WTC11 (cell line): Measurements from ENCODE around the gene WRAP73. TPM values are rescaled to one million over a fixed set of nuclear protein-coding genes. Genes with fewer than 3 reads are reported as not detected.
A peak's percentile ranks its signal among the peaks of the same experiment; 100 is the strongest.

Source experiments
- ATAC-seq: fragments of 200-7000 bp; cut with Tn5 transposase; 2 replicates; pipeline ENCODE4 v1.10.0; 2021; ENCODE audit warnings: mild to moderate bottlenecking, moderate library complexity
- CTCF ChIA-PET: fragments of 300-600 bp; sonication (Branson Sonifier 250); formaldehyde crosslinking; loops from one replicate; lab custom pipeline; 2021; ENCODE audit warnings: antibody characterized with exemption; lab: Charles Lee
- POLR2A ChIA-PET: fragments of 350-600 bp; sonication (Branson Sonifier 250); formaldehyde crosslinking; loops from one replicate; lab custom pipeline; 2021; ENCODE audit warnings: antibody characterized with exemption; lab: Charles Lee
- DNase-seq: peaks from one replicate; pipeline ENCODE4 v3.0.0; 2021; ENCODE audit warnings: low spot score
- H3K27ac Mint-ChIP-seq: 2 replicates; pipeline ENCODE4 v1.8.0; 2021; ENCODE audit warnings: mixed read lengths
- H3K27me3 Mint-ChIP-seq: 2 replicates; pipeline ENCODE4 v1.8.0; 2021; ENCODE audit warnings: low read depth, mild to moderate bottlenecking, moderate library complexity, mixed read lengths
- H3K36me3 Mint-ChIP-seq: 2 replicates; pipeline ENCODE4 v1.8.0; 2021; ENCODE audit warnings: mixed read lengths
- H3K4me1 Mint-ChIP-seq: 2 replicates; pipeline ENCODE4 v1.8.0; 2022; ENCODE audit warnings: mixed read lengths
- H3K4me3 Mint-ChIP-seq: 2 replicates; pipeline ENCODE4 v1.8.0; 2021; ENCODE audit warnings: mild to moderate bottlenecking, moderate library complexity, mixed read lengths
- H3K9me3 Mint-ChIP-seq: 2 replicates; pipeline ENCODE4 v1.8.0; 2021; ENCODE audit warnings: mixed read lengths
- ATF6 ChIP-seq: sonication (generic); formaldehyde crosslinking; IDR thresholded peaks from 2 replicates; pipeline ENCODE4 v1.8.1; 2023; ENCODE audit warnings: mild to moderate bottlenecking, missing genetic modification reagents
- ERG ChIP-seq: fragments of 250-450 bp; sonication (Bioruptor Pico); IDR thresholded peaks from 2 replicates; pipeline ENCODE4 v1.8.0; 2021; ENCODE audit warnings: mild to moderate bottlenecking
- GRHL2 ChIP-seq: fragments of 250-450 bp; sonication (Bioruptor Pico); IDR thresholded peaks from 2 replicates; pipeline ENCODE4 v1.8.0; 2022; ENCODE audit warnings: mild to moderate bottlenecking, moderate library complexity; ENCODE audit not compliant: insufficient replicate concordance, severe bottlenecking
- HMGA2 ChIP-seq: fragments of 250-450 bp; sonication (Bioruptor Pico); IDR thresholded peaks from 2 replicates; pipeline ENCODE4 v1.4.0; 2021; ENCODE audit warnings: mild to moderate bottlenecking, moderate library complexity
- NR3C1 ChIP-seq: sonication (generic); formaldehyde crosslinking; conservative IDR thresholded peaks from 2 replicates; pipeline ENCODE4 v1.8.1; 2023; ENCODE audit warnings: low read depth, mild to moderate bottlenecking, missing genetic modification reagents
- RORB ChIP-seq: fragments of 250-450 bp; sonication (Bioruptor Pico); IDR thresholded peaks from 2 replicates; pipeline ENCODE4 v1.9.0; 2021; ENCODE audit warnings: mild to moderate bottlenecking
- SP1 ChIP-seq: sonication (generic); formaldehyde crosslinking; conservative IDR thresholded peaks from 2 replicates; pipeline ENCODE4 v1.8.1; 2022; ENCODE audit warnings: missing genetic modification reagents
- ZBTB43 ChIP-seq: sonication (generic); formaldehyde crosslinking; IDR thresholded peaks from 2 replicates; pipeline ENCODE4 v1.8.1; 2023; ENCODE audit warnings: mild to moderate bottlenecking, missing genetic modification reagents
- ZNF317 ChIP-seq: sonication (generic); formaldehyde crosslinking; IDR thresholded peaks from 2 replicates; pipeline ENCODE4 v1.8.1; 2023; ENCODE audit warnings: low read depth, mild to moderate bottlenecking, moderate library complexity, missing genetic modification reagents, borderline replicate concordance
- ZNF396 ChIP-seq: fragments of 250-450 bp; sonication (Bioruptor Pico); IDR thresholded peaks from 2 replicates; pipeline ENCODE4 v1.8.0; 2021; ENCODE audit warnings: mild to moderate bottlenecking, moderate library complexity, borderline replicate concordance
- ZNF416 ChIP-seq: fragments of 250-450 bp; sonication (Bioruptor Pico); IDR thresholded peaks from 2 replicates; pipeline ENCODE4 v1.9.0; 2021; ENCODE audit warnings: mild to moderate bottlenecking, inconsistent platforms
- ZNF423 ChIP-seq: fragments of 250-450 bp; sonication (Bioruptor Pico); IDR thresholded peaks from 2 replicates; pipeline ENCODE4 v2.1.2; 2022; ENCODE audit warnings: mild to moderate bottlenecking, moderate library complexity
- total RNA-seq: library from RNA; stranded (reverse); gene quantifications from 3 replicates; pipeline ENCODE4 v1.2.3, GENCODE V29; 2021
- TF ChIP-seq, protein P1 (sequence below): fragments of 250-450 bp; sonication (Bioruptor Pico); IDR thresholded peaks from 2 replicates; pipeline ENCODE4 v1.9.0; 2021; ENCODE audit warnings: mild to moderate bottlenecking
- TF ChIP-seq, protein P2 (sequence below): fragments of 250-450 bp; sonication (Bioruptor Pico); IDR thresholded peaks from 2 replicates; pipeline ENCODE4 v1.9.0; 2021; ENCODE audit warnings: mild to moderate bottlenecking
- TF ChIP-seq, protein P3 (sequence below): sonication (generic); formaldehyde crosslinking; IDR thresholded peaks from 2 replicates; pipeline ENCODE4 v1.8.0; 2022; ENCODE audit warnings: mild to moderate bottlenecking, missing genetic modification reagents
- TF ChIP-seq, protein P4 (sequence below): fragments of 250-450 bp; sonication (Bioruptor Pico); IDR thresholded peaks from 2 replicates; pipeline ENCODE4 v2.1.2; 2022; ENCODE audit warnings: mild to moderate bottlenecking, moderate library complexity
- TF ChIP-seq, protein P5 (sequence below): sonication (generic); formaldehyde crosslinking; IDR thresholded peaks from 2 replicates; pipeline ENCODE4 v1.8.1; 2022; ENCODE audit warnings: low read depth, missing genetic modification reagents, borderline replicate concordance
- TF ChIP-seq, protein P6 (sequence below): sonication (generic); formaldehyde crosslinking; conservative IDR thresholded peaks from 2 replicates; pipeline ENCODE4 v1.8.1; 2022; ENCODE audit warnings: mild to moderate bottlenecking, missing genetic modification reagents

The WRAP73 gene
- total RNA-seq, 1 experiment from 2014 or later, result 39.2 TPM

DNA sequence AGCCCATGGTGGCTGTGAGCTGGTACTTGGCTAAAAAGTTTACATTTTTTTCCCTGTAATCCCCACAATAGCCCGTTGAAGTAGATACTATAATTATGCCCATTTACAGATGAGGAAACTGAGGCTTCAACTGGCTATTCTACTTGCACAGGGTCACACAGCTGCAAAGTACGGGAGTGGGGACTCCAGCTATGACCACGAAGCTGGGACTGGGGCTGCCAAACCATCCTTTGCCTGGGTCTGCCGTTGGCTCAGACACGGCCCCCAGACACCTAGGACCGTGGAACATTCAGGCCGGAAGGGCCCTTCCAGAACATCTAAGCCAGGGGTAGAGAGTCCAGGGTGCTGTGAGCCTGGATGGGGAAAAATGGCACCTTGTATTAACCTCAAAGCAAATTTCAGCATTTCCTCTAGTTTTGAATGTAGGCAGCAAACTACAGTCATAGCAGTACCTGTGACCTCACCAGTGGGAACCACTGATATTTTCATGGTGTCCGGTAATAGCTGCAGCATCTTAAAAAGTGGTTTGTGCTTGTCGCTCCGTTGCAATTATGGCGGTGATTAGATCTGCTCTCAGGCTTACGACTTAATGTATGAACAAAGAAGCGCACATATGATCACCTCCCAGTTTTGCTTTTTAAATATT, 6.7 kb upstream of the WRAP73 start (continued):
- TF ChIP-seq, protein P1, sequence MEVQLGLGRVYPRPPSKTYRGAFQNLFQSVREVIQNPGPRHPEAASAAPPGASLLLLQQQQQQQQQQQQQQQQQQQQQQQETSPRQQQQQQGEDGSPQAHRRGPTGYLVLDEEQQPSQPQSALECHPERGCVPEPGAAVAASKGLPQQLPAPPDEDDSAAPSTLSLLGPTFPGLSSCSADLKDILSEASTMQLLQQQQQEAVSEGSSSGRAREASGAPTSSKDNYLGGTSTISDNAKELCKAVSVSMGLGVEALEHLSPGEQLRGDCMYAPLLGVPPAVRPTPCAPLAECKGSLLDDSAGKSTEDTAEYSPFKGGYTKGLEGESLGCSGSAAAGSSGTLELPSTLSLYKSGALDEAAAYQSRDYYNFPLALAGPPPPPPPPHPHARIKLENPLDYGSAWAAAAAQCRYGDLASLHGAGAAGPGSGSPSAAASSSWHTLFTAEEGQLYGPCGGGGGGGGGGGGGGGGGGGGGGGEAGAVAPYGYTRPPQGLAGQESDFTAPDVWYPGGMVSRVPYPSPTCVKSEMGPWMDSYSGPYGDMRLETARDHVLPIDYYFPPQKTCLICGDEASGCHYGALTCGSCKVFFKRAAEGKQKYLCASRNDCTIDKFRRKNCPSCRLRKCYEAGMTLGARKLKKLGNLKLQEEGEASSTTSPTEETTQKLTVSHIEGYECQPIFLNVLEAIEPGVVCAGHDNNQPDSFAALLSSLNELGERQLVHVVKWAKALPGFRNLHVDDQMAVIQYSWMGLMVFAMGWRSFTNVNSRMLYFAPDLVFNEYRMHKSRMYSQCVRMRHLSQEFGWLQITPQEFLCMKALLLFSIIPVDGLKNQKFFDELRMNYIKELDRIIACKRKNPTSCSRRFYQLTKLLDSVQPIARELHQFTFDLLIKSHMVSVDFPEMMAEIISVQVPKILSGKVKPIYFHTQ (CRISPR knock-in tag), result no peak
- TF ChIP-seq, protein P2, sequence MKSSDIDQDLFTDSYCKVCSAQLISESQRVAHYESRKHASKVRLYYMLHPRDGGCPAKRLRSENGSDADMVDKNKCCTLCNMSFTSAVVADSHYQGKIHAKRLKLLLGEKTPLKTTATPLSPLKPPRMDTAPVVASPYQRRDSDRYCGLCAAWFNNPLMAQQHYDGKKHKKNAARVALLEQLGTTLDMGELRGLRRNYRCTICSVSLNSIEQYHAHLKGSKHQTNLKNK (CRISPR knock-in tag), result no peak
- TF ChIP-seq, protein P3, sequence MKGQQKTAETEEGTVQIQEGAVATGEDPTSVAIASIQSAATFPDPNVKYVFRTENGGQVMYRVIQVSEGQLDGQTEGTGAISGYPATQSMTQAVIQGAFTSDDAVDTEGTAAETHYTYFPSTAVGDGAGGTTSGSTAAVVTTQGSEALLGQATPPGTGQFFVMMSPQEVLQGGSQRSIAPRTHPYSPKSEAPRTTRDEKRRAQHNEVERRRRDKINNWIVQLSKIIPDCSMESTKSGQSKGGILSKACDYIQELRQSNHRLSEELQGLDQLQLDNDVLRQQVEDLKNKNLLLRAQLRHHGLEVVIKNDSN (CRISPR knock-in tag), result no peak
- TF ChIP-seq GRHL2, result no peak
- no peak for TF ChIP-seq ZNF416 (CRISPR knock-in tag)

DNA sequence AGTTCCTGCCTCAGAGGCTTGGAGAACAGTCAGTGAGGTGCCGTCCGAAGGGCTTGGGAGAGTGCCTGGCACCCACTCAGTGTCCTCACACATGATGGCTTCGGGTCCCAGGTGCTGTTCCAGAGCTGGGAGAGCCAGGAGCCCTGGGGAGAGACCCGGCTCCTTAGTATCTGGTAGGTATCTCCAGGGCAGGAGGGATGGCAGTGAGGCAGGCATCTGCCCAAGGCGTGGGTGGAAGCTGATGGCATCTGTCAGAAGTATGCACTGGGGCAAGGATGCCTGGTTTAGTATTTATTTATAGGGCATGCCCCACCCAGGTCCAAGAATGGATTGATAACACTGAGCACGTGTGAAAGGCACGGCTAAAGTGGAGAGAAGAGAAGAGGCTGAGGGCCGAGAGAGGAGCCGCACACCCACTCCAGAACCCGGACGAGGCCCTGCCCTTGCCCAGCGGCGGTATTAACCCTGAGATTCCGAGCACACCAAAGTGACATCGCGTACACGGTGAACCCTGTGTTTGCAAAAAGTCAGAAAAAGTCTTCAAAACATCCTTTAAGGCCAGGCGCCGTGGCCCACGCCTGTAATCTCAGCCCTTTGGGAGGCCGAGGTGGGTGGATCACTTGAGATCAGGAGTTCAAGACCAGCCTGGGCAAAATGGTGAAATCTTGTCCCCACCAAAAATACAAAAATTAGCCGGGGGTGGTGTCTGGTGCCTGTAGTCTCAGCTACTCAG, 4.8 kb upstream of the WRAP73 start:
- Mint-ChIP-seq H3K4me3 (no peak overlapping the region), H3K27ac (no peak overlapping the region)
- ATAC-seq, result no peak
- no peak for TF ChIP-seq RORB (CRISPR knock-in tag)
- TF ChIP-seq NR3C1 (CRISPR knock-in tag), result no peak
- TF ChIP-seq, protein P4, sequence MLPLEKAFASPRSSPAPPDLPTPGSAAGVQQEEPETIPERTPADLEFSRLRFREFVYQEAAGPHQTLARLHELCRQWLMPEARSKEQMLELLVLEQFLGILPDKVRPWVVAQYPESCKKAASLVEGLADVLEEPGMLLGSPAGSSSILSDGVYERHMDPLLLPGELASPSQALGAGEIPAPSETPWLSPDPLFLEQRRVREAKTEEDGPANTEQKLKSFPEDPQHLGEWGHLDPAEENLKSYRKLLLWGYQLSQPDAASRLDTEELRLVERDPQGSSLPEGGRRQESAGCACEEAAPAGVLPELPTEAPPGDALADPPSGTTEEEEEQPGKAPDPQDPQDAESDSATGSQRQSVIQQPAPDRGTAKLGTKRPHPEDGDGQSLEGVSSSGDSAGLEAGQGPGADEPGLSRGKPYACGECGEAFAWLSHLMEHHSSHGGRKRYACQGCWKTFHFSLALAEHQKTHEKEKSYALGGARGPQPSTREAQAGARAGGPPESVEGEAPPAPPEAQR (CRISPR knock-in tag), result no peak
- no peak for TF ChIP-seq SP1 (CRISPR knock-in tag)
- TF ChIP-seq, all 79 proteins: peak for 0
- Mint-ChIP-seq H3K36me3 (no peaks in the 10 kb centered on the region), H3K9me3 (no peaks in the 10 kb centered on the region), H3K27me3 (peaks cover 80% of the 10 kb centered on the region), H3K4me1 (peaks cover 12% of the 10 kb centered on the region)
- DNase-seq, result peak; percentile 5
- CTCF ChIA-PET, result interaction anchor here (1.0 to 3.8 kb wide), 3 partner anchors 65 to 89 kb away, joined by 3 to 27 read pairs (median 7); no protein-coding TSS in a partner anchor
- POLR2A ChIA-PET, result no interaction called here

DNA sequence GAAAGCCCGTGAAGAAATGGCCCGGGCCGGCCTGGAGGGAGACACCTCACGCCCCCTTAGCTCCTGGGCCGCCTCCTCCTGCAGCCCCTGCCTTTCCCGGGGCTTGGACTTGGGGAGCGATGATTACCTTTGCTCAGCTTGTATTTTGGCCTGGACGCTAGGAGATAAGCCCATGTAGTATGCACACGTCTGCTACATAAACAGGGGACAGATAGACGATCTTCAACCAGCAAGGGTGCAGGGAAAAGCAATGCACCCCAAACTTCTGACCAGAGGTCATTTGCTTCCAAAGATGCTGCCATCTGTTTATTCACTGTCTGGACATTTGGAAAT, 3.3 kb upstream of the WRAP73 start:
- Mint-ChIP-seq H3K4me3 (peak overlapping the region; percentile 55), H3K4me1 (peaks cover 15% of the 10 kb centered on the region), H3K9me3 (no peaks in the 10 kb centered on the region), H3K27ac (no peak overlapping the region), H3K36me3 (no peaks in the 10 kb centered on the region), H3K27me3 (peaks cover 70% of the 10 kb centered on the region)
- no peak for DNase-seq
- POLR2A ChIA-PET, result interaction anchor here (0.5 kb wide), 1 partner anchor 20 kb away, joined by 4 read pairs; no protein-coding TSS in a partner anchor
- CTCF ChIA-PET, result interaction anchor here (0.6 to 3.8 kb wide), 12 partner anchors 11 to 162 kb away, joined by 3 to 27 read pairs (median 6); no protein-coding TSS in a partner anchor
- peak; percentile 4 for ATAC-seq
- TF ChIP-seq ZNF317 (CRISPR knock-in tag) (no peak), ZNF423 (CRISPR knock-in tag) (no peak), ZNF396 (CRISPR knock-in tag) (no peak), ATF6 (CRISPR knock-in tag) (no peak), ZBTB43 (CRISPR knock-in tag) (no peak), ERG (no peak), HMGA2 (CRISPR knock-in tag) (no peak)
- TF ChIP-seq, protein P5, sequence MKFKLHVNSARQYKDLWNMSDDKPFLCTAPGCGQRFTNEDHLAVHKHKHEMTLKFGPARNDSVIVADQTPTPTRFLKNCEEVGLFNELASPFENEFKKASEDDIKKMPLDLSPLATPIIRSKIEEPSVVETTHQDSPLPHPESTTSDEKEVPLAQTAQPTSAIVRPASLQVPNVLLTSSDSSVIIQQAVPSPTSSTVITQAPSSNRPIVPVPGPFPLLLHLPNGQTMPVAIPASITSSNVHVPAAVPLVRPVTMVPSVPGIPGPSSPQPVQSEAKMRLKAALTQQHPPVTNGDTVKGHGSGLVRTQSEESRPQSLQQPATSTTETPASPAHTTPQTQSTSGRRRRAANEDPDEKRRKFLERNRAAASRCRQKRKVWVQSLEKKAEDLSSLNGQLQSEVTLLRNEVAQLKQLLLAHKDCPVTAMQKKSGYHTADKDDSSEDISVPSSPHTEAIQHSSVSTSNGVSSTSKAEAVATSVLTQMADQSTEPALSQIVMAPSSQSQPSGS (CRISPR knock-in tag), result no peak
- TF ChIP-seq, protein P6, sequence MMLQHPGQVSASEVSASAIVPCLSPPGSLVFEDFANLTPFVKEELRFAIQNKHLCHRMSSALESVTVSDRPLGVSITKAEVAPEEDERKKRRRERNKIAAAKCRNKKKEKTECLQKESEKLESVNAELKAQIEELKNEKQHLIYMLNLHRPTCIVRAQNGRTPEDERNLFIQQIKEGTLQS (CRISPR knock-in tag), result no peak
